ENCODE results near the gene TMEM41B.

- TF ChIP-seq CTCF (conservative IDR thresholded peaks at IDR 0.05 in 1 of 2, IDR thresholded peaks at IDR 0.05 in 1 of 2; ENCODE audit: extremely low read depth in 1 of 2, insufficient read depth in 1 of 2, low read depth in 1 of 2, low read length in 2 of 2), result no peak
- no peak for TF ChIP-seq EZH2 (IDR thresholded peaks at IDR 0.05; ENCODE audit: borderline replicate concordance, low read length)
Measured at GRCh38 chr11:9280655-9281301, 33.6 kb downstream of the TMEM41B start.
